Measurements from ENCODE around the gene CSAD.

CSAD gene

GRCh38 chr12:53145383-53146260, 35.1 kb downstream of the CSAD start:
- H3K9ac ChIP-seq (ENCODE audit: low read length) = no peak overlapping the region
- no peaks in the 10 kb centered on the region for H3K9me3 ChIP-seq (ENCODE audit: control insufficient read depth, low read length)
- no peaks in the 10 kb centered on the region for H3K79me1 ChIP-seq (replicated peaks; ENCODE audit: low read length, poor library complexity, severe bottlenecking)
- H2BK5ac ChIP-seq (ENCODE audit: low read depth, low read length, poor library complexity, severe bottlenecking) = no peak overlapping the region
- H2BK15ac ChIP-seq (ENCODE audit: low read depth, poor library complexity, severe bottlenecking) = no peak overlapping the region
- no peak overlapping the region for H3K4me3 ChIP-seq (ENCODE audit: insufficient read depth in 1 of 2, low read depth in 1 of 2, low read length in 2 of 2)
- H2AK5ac ChIP-seq (ENCODE audit: low read length, severe bottlenecking) = no peak overlapping the region
- H2BK120ac ChIP-seq (ENCODE audit: low read depth, low read length) = no peak overlapping the region
- H3K4me2 ChIP-seq (ENCODE audit: low read length, poor library complexity, severe bottlenecking) = no peak overlapping the region
- H4K91ac ChIP-seq (ENCODE audit: low read length) = no peak overlapping the region
- DNase-seq = peak; percentile 48
- no peak overlapping the region for H2AFZ ChIP-seq (ENCODE audit: low read depth, low read length)
- H3K23ac ChIP-seq (ENCODE audit: low read length in 2 of 2) = no peak overlapping the region
- no peaks in the 10 kb centered on the region for H3K27me3 ChIP-seq (ENCODE audit: control insufficient read depth in 1 of 2, insufficient read depth in 1 of 2, low read length in 2 of 2)
- H4K8ac ChIP-seq (ENCODE audit: low read length) = no peak overlapping the region
- no peak overlapping the region for H3K27ac ChIP-seq (ENCODE audit: low read length, poor library complexity, severe bottlenecking)
- H3K36me3 ChIP-seq (ENCODE audit: control insufficient read depth in 1 of 2, insufficient read depth in 2 of 2, low read depth in 1 of 2, low read length in 2 of 2) = no peaks in the 10 kb centered on the region
- WGBS = 75% methylated on average over 4 of the region's 5 CpGs
- H3K18ac ChIP-seq (ENCODE audit: low read depth in 1 of 2, low read length in 2 of 2) = no peak overlapping the region
- no peak overlapping the region for H3K4ac ChIP-seq (ENCODE audit: low read depth in 1 of 2, low read length in 2 of 2)
- no peaks in the 10 kb centered on the region for H3K4me1 ChIP-seq (ENCODE audit: control insufficient read depth, insufficient read depth, low read depth, low read length)
- no peak overlapping the region for H2BK12ac ChIP-seq (ENCODE audit: low read length in 2 of 2)
- peak overlapping the region in 1 of 2 experiments; percentile 65 for H3K14ac ChIP-seq (ENCODE audit: low read length in 2 of 2)

GRCh38 chr12:53143355-53143754, 37.4 kb downstream of the CSAD start:
- Histone ChIP-seq H3K14ac (ENCODE audit: low read length in 2 of 2) (no peak overlapping the region), H3K4me2 (ENCODE audit: low read length, poor library complexity, severe bottlenecking) (no peak overlapping the region), H2BK5ac (ENCODE audit: low read depth, low read length, poor library complexity, severe bottlenecking) (no peak overlapping the region), H2BK120ac (ENCODE audit: low read depth, low read length) (no peak overlapping the region), H2AFZ (ENCODE audit: low read depth, low read length) (no peak overlapping the region), H2BK15ac (ENCODE audit: low read depth, poor library complexity, severe bottlenecking) (no peak overlapping the region), H2BK12ac (ENCODE audit: low read length in 2 of 2) (no peak overlapping the region), H4K91ac (ENCODE audit: low read length) (no peak overlapping the region), H4K8ac (ENCODE audit: low read length) (no peak overlapping the region), H3K18ac (ENCODE audit: low read depth in 1 of 2, low read length in 2 of 2) (no peak overlapping the region), H3K27me3 (ENCODE audit: control insufficient read depth in 1 of 2, insufficient read depth in 1 of 2, low read length in 2 of 2) (no peaks in the 10 kb centered on the region), H3K36me3 (ENCODE audit: control insufficient read depth in 1 of 2, insufficient read depth in 2 of 2, low read depth in 1 of 2, low read length in 2 of 2) (no peaks in the 10 kb centered on the region), H3K4me3 (ENCODE audit: insufficient read depth in 1 of 2, low read depth in 1 of 2, low read length in 2 of 2) (no peak overlapping the region), H3K9ac (ENCODE audit: low read length) (no peak overlapping the region), H3K9me3 (ENCODE audit: control insufficient read depth, low read length) (peaks cover 5% of the 10 kb centered on the region), H3K23ac (ENCODE audit: low read length in 2 of 2) (no peak overlapping the region), H2AK5ac (ENCODE audit: low read length, severe bottlenecking) (no peak overlapping the region), H3K27ac (ENCODE audit: low read length, poor library complexity, severe bottlenecking) (no peak overlapping the region), H3K79me1 (replicated peaks; ENCODE audit: low read length, poor library complexity, severe bottlenecking) (no peaks in the 10 kb centered on the region), H3K4me1 (ENCODE audit: control insufficient read depth, insufficient read depth, low read depth, low read length) (no peaks in the 10 kb centered on the region), H3K4ac (ENCODE audit: low read depth in 1 of 2, low read length in 2 of 2) (no peak overlapping the region)
- 86% methylated on average over 4 of the region's 4 CpGs for whole genome bisulfite sequencing
- DNase-seq = no peak

GRCh38 chr12:53133722-53134121, 47.0 kb downstream of the CSAD start:
- Histone ChIP-seq H2BK5ac (ENCODE audit: low read depth, low read length, poor library complexity, severe bottlenecking) (no peak overlapping the region), H3K18ac (ENCODE audit: low read depth in 1 of 2, low read length in 2 of 2) (no peak overlapping the region), H2BK12ac (ENCODE audit: low read length in 2 of 2) (no peak overlapping the region), H3K14ac (ENCODE audit: low read length in 2 of 2) (no peak overlapping the region), H3K4ac (ENCODE audit: low read depth in 1 of 2, low read length in 2 of 2) (no peak overlapping the region), H3K9ac (ENCODE audit: low read length) (no peak overlapping the region), H2AK5ac (ENCODE audit: low read length, severe bottlenecking) (no peak overlapping the region), H3K4me2 (ENCODE audit: low read length, poor library complexity, severe bottlenecking) (no peak overlapping the region), H3K4me3 (ENCODE audit: insufficient read depth in 1 of 2, low read depth in 1 of 2, low read length in 2 of 2) (no peak overlapping the region), H3K36me3 (ENCODE audit: control insufficient read depth in 1 of 2, insufficient read depth in 2 of 2, low read depth in 1 of 2, low read length in 2 of 2) (no peaks in the 10 kb centered on the region), H3K9me3 (ENCODE audit: control insufficient read depth, low read length) (peaks cover 17% of the 10 kb centered on the region), H3K4me1 (ENCODE audit: control insufficient read depth, insufficient read depth, low read depth, low read length) (no peaks in the 10 kb centered on the region), H4K8ac (ENCODE audit: low read length) (no peak overlapping the region), H2BK120ac (ENCODE audit: low read depth, low read length) (no peak overlapping the region), H2BK15ac (ENCODE audit: low read depth, poor library complexity, severe bottlenecking) (no peak overlapping the region), H3K27ac (ENCODE audit: low read length, poor library complexity, severe bottlenecking) (no peak overlapping the region), H3K23ac (ENCODE audit: low read length in 2 of 2) (no peak overlapping the region), H2AFZ (ENCODE audit: low read depth, low read length) (no peak overlapping the region), H3K27me3 (ENCODE audit: control insufficient read depth in 1 of 2, insufficient read depth in 1 of 2, low read length in 2 of 2) (peaks cover 0 to 13% of the 10 kb centered on the region in 2 experiments), H3K79me1 (replicated peaks; ENCODE audit: low read length, poor library complexity, severe bottlenecking) (no peaks in the 10 kb centered on the region), H4K91ac (ENCODE audit: low read length) (no peak overlapping the region)
- WGBS = 94% methylated on average over 2 of the region's 3 CpGs
- DNase-seq = no peak

GRCh38 chr12:53131844-53132243, 48.9 kb downstream of the CSAD start:
- Histone ChIP-seq H3K18ac (ENCODE audit: low read depth in 1 of 2, low read length in 2 of 2) (no peak overlapping the region), H4K8ac (ENCODE audit: low read length) (no peak overlapping the region), H3K23ac (ENCODE audit: low read length in 2 of 2) (no peak overlapping the region), H3K4me3 (ENCODE audit: insufficient read depth in 1 of 2, low read depth in 1 of 2, low read length in 2 of 2) (no peak overlapping the region), H3K14ac (ENCODE audit: low read length in 2 of 2) (no peak overlapping the region), H2BK15ac (ENCODE audit: low read depth, poor library complexity, severe bottlenecking) (no peak overlapping the region), H2AK5ac (ENCODE audit: low read length, severe bottlenecking) (no peak overlapping the region), H3K9ac (ENCODE audit: low read length) (no peak overlapping the region), H3K27me3 (ENCODE audit: control insufficient read depth in 1 of 2, insufficient read depth in 1 of 2, low read length in 2 of 2) (peaks cover 0 to 19% of the 10 kb centered on the region in 2 experiments), H2AFZ (ENCODE audit: low read depth, low read length) (no peak overlapping the region), H2BK120ac (ENCODE audit: low read depth, low read length) (no peak overlapping the region), H2BK12ac (ENCODE audit: low read length in 2 of 2) (no peak overlapping the region), H2BK5ac (ENCODE audit: low read depth, low read length, poor library complexity, severe bottlenecking) (no peak overlapping the region), H3K79me1 (replicated peaks; ENCODE audit: low read length, poor library complexity, severe bottlenecking) (no peaks in the 10 kb centered on the region), H4K91ac (ENCODE audit: low read length) (no peak overlapping the region), H3K4me1 (ENCODE audit: control insufficient read depth, insufficient read depth, low read depth, low read length) (no peaks in the 10 kb centered on the region), H3K4ac (ENCODE audit: low read depth in 1 of 2, low read length in 2 of 2) (no peak overlapping the region), H3K9me3 (ENCODE audit: control insufficient read depth, low read length) (peaks cover 8% of the 10 kb centered on the region), H3K27ac (ENCODE audit: low read length, poor library complexity, severe bottlenecking) (no peak overlapping the region), H3K36me3 (ENCODE audit: control insufficient read depth in 1 of 2, insufficient read depth in 2 of 2, low read depth in 1 of 2, low read length in 2 of 2) (no peaks in the 10 kb centered on the region), H3K4me2 (ENCODE audit: low read length, poor library complexity, severe bottlenecking) (no peak overlapping the region)
- DNase-seq = no peak
- WGBS = 90% methylated on average over 1 of the region's 2 CpGs
